Measurements from ENCODE around the gene TXN2.
"Not testable (repeated sequence)": the region's sequence is repeated elsewhere in the genome, so short reads cannot be mapped to it uniquely, and the experiment has no call there.

The TXN2 gene

DNA sequence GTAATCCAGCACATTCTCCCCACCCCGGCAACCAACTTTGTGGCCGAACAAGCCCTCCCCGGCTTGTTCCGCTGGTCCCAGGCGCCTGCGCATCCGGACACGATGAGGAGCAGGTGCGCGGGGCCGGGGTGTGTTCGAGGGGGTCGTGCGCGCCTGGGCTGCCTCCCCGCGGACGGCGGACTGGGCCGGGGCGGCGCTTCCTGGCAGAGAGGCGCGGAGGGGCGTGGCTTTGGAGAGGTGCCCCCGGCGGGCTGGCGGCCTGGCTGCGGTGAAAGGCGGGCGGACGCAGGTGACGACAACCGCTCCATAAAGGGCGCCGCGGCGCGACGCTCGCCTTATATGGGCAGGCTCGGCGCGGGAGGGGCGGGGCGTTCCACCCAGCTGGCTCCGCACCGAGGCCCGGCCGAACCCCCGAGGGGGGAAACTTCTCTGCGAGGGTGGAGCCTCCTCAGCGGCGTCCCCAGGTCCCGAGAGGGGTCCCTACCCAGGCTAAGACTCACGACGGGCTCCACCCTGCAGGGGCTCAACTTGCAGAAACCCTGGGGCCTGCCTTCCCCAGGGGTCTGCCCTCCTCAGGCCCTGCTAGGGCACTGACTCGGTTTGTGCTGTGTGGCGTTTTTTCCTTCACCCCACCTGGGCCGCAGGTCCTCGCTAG, 26.4 kb downstream of the TXN2 start:
- DNase-seq, result peak; percentile 83

DNA sequence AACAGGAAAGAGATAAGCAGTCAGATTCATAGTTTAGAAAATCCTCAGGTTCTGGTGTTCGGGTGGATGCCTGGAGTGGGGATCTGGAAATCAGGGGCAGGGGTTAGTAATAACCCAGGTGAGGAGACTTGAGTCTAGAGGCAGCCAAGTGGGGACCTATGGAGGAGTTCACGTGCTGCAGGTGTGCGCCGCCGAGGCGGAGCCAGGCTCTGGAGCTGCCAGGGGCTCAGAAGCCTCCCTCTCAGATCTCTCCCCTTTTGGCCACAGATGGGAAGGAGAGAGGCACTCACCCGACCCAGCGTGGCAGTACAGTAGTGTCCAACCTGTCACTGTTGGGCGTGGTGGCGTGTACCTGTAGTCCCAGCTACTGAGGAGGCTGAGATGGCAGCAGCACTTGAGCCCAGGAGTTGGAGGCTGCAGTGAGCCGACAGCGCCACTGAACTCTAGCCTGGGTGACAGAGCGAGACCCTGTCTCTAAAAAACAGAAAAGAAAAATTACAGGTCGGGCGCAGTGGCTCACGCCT, 27.5 kb downstream of the TXN2 start:
- DNase-seq, result no peak

DNA sequence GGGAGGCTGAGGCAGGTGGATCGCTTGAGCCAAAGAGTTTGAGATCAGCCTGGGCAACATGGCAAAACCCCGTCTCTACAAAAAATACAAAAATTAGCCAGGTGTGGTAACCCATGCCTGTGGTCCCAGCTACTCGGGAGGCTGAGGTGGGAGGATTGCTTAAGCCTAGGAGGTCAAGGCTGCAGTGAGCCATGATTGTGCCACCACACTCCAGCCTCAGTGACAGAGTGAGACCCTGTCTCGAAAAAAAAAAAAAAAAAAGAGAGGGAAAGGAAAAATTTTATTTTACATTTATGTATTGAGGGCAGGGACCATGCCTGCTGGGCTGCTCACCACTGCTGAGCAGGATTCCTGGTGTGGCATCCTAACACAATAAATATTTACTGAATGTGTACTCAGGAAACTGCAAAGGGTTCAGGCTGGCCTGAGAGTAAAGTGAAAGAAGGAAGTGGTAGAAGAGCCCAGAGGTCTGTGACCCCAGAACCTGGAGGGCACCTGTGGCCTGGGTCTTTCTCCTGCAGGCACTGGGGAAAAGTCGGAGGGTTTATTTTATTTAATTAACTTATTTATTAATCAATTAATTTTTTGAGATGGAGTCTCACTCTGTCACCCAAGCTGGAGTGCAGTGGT, 28.3 kb downstream of the TXN2 start:
- not testable (repeated sequence) for DNase-seq

- DNase-seq, result no peak
Measured at GRCh38 chr22:36452250-36452977, 29.0 kb downstream of the TXN2 start.

- DNase-seq, result not testable (repeated sequence)
Measured at GRCh38 chr22:36450923-36451322, 30.5 kb downstream of the TXN2 start.

- no peak for DNase-seq
Measured at GRCh38 chr22:36449596-36450175, 31.8 kb downstream of the TXN2 start.

DNA sequence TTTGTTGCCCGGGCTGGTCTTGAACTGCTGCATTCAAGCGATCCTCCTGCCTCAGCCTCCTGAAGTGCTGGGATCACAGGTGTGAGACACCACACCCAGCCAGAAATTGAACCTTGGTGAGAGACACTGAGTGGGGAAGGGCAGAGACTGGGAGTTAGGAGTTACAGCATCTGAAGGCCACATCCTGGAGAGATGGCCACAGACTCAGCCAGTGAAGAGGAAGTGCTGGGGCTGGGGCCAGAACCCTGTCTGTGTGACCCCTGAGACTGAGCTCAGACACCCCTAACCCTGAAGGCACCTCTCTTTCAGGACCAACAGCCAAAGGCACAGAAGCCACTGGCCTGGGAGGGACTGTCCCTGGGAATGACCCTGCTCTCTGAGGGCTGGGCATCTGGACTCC, 33.8 kb downstream of the TXN2 start:
- no peak for DNase-seq

- DNase-seq, result no peak
Measured at GRCh38 chr22:36445158-36445668, 36.2 kb downstream of the TXN2 start.

DNA sequence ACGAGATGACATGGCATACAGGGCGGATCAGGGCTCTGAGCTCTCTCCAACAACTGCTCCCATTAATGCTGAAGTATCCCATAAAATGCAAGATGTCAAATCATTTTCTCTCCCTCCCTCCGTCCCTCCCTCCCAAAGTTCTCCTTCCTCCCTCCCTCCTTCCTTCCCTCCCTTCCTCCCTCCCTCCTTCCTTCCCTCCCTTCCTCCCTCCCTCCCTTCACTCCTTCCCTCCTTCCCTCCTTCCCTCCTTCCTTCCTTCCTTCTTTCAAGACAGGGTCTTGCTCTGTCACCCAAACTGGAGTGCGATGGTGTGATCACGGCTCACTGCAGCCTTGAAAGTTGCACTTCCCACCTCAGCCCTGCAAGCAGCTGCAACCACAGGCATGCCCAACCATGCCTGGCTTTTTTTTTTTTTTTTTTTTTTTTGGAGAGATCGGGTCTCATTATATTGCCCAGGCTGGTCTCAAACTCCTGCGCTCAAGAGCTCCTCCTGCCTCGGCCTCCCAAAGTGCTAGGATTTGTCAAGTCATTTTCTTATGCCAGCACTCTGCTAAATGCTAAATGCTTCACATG, 38.2 kb downstream of the TXN2 start:
- no peak for DNase-seq

DNA sequence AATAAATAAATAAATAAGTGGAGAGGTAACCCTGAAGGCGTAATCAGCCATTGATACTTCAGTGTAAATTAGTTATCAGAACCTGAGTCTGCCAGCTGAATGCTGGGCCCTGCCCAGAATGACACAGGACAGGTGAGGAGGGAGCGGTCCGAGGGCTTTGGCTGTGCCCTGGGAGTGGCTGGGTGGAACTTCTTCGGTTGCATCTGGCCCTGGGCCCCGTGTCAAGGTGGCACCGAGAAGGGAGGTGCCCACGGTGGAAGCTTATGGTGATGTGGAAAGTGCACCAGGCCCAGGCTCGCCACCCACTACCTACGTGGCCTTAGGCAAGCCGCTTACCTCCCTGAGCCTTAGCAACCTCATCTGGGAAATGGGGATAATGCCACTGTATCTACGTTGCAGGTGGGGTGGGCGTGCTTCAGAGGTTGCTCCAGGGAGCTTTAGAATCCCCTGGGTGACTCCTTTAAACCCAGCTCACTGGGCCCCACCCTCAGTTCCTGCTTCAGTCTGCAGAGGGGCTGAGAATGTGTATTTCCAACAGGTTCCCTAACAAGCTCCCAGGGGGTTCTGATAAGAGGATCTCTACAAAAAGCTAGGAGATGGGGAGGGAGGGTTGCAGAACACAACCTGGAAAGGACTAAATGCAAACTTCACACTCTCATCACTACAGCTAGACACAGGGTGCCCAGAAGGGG, 38.8 kb downstream of the TXN2 start:
- no peak for DNase-seq

DNA sequence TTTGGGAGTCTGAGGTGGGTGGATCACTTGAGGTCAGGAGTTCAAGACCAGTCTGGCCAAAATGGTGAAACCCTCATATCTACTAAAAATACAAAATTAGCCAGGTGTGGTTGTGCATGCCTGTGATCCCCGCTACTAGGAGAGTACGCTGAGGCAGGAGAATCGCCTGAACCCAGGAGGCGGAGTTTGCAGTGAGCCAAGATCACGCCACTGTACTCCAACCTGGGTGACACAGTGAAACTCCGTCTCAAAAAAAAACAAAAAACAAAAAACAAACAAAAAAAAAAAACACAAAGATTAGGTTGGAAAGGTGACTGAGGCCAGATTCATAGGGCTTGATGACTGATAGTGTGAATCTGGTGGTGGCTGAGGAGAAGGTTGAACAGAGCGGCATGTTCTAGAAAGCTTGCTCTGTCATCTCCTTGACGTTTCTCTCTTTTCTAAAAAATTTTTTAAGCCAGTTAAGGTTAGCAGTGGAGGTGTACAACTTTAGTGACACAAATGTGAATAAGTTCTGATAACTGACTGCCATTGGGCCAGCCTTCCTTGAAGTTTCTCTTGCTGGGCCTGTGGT, 40.9 kb downstream of the TXN2 start:
- DNase-seq, result no peak

GRCh38 chr22:36439481-36440271, 41.8 kb downstream of the TXN2 start:
- peak; percentile 52 for DNase-seq

GRCh38 chr22:36435516-36436415, 45.7 kb downstream of the TXN2 start:
- peak; percentile 62 for DNase-seq

DNA sequence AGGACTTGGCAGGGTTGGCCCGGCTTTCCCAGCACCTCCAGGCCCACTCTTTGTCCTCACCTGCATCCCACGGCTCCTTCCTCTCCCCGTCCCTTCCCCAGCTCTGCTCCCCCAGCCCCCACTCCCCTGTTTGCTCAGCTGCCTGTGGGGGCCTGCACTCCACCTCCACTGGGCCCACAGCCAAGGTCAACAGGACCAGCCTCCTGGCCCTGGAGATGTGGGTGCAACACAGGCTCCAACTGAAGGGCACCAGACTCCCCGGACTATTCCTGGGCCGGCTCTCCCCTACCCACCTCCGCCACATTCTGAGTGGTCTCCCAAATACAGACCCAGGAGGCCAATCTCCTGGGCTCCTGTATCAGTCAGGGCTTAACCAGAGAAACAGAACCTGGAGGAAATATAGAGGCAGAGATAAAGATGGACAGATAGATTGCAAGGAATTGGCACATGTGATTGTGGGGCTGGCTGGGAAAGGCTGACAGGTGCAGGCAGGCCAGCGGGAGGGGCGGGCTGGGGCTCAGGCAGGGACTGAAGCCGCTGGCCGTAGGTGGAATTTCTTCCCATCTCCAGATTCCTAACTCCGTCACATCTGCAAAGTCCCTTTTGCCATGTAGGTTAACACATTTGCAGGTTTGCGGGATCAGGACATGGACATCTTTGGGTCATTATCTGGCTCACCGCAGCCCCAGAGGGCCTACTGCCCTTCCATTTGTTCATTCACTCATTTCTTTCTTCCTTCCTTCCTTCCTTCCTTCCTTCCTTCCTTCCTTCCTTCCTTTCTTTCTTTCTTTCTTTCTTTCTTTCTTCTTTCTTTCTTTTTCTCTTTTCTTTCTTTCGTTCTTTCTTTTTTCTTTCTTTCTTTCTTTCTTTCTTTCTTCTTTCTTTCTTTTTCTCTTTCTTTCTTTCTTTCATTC, 47.9 kb downstream of the TXN2 start:
- DNase-seq, result peak; percentile 82

GRCh38 chr22:36432592-36433317, 48.7 kb downstream of the TXN2 start:
- no peak for DNase-seq

GRCh38 chr22:36431977-36432376, 49.5 kb downstream of the TXN2 start:
- no peak for DNase-seq

DNA sequence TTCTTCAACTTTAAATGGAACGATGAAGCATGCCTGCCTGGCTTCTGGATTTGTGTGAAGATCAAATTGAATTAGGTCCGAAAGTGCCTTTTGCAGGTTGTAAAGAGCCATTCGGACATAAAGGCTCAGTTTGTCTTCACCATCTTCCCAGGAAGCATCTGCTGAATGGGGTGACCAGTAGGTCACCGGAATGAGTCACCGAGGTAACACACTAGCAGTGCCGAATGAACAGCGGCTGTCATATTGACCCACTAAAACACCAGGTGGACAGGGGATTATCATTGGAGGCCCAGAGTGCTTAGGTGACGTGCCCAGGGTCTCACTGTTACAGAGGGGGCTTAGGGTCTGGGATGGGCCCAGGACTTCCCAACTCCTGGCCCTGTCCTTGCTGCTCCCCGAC, 50.6 kb downstream of the TXN2 start:
- DNase-seq, result peak; percentile 40

DNA sequence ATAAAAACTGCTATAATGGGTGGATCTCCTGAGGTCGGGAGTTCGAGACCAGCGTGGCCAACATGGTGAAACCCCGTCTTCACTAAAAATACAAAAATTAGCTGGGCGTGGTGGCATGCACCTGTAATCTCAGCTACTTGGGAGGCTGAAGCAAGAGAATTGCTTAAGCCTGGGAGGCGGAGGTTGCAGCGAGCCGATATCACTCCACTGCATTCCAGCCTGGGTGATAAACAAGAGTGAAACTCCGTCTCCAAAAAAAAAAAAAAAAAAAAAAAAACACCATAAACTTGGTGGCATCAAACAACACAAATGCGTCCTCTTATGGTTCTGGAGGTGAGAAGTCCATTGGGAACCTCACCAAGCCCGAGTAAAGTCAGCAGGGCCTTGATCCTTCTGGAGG, 53.5 kb downstream of the TXN2 start:
- DNase-seq, result not testable (repeated sequence)

All from SHP77 treated with DMSO at 0.1 percent for 48 hours (cell line).